Smooth muscle cell (in vitro differentiated cells): ENCODE results near the gene GPC2. TPM values are rescaled to one million over a fixed set of nuclear protein-coding genes. Genes with fewer than 3 reads are reported as not detected.

Source experiments
- DNase-seq: peaks from one replicate; lab custom pipeline; 2025; ENCODE audit not compliant: unreplicated experiment; lab: John Stamatoyannopoulos, UW
- H2AFZ ChIP-seq: fragments of 200-600 bp; sonication (generic); 2 replicates; pipeline ENCODE4 v1.6.0; 2016; ENCODE audit warnings: antibody characterized with exemption, low read depth, mild to moderate bottlenecking
- H3F3A ChIP-seq: fragments of 200-600 bp; sonication (generic); 2 replicates; pipeline ENCODE4 v1.6.0; 2017; ENCODE audit warnings: antibody characterized with exemption, low read depth
- H3K27ac ChIP-seq: fragments of 200-600 bp; sonication (generic); 2 replicates; pipeline ENCODE4 v1.5.1; 2016; ENCODE audit warnings: low read depth, mild to moderate bottlenecking
- H3K27me3 ChIP-seq: fragments of 200-600 bp; sonication (generic); 2 replicates; pipeline ENCODE4 v1.6.1; 2016; ENCODE audit warnings: low read depth, mild to moderate bottlenecking
- H3K36me3 ChIP-seq: fragments of 200-600 bp; sonication (generic); 2 replicates; pipeline ENCODE4 v1.5.1; 2016; ENCODE audit warnings: low read depth
- H3K4me1 ChIP-seq: fragments of 200-600 bp; sonication (generic); 2 replicates; pipeline ENCODE4 v1.5.1; 2016; ENCODE audit warnings: low read depth
- H3K4me2 ChIP-seq: fragments of 200-600 bp; sonication (generic); 2 replicates; pipeline ENCODE4 v1.6.0; 2016; ENCODE audit warnings: mild to moderate bottlenecking
- H3K4me3 ChIP-seq: fragments of 200-600 bp; sonication (generic); 2 replicates; pipeline ENCODE4 v1.5.1; 2016; ENCODE audit warnings: mild to moderate bottlenecking
- H3K79me2 ChIP-seq: fragments of 200-600 bp; sonication (generic); 2 replicates; pipeline ENCODE4 v1.6.0; 2016; ENCODE audit warnings: low read depth, mild to moderate bottlenecking
- H3K9ac ChIP-seq: fragments of 200-600 bp; sonication (generic); 2 replicates; pipeline ENCODE4 v1.6.0; 2016; ENCODE audit warnings: low read depth
- H3K9me3 ChIP-seq: fragments of 200-600 bp; sonication (generic); replicated peaks from 2 replicates; pipeline ENCODE4 v1.5.1; 2016; ENCODE audit warnings: low read depth
- H4K20me1 ChIP-seq: fragments of 200-600 bp; sonication (generic); 2 replicates; pipeline ENCODE4 v1.6.0; 2016; ENCODE audit warnings: low read depth
- CTCF ChIP-seq: fragments of 200-600 bp; sonication (generic); IDR thresholded peaks from 2 replicates; pipeline ENCODE4 v1.5.1; 2017; ENCODE audit warnings: borderline replicate concordance, mild to moderate bottlenecking, antibody characterized with exemption; ENCODE audit not compliant: insufficient read depth, poor library complexity, severe bottlenecking
- WGBS: methylation state at CpG from one replicate; pipeline ENCODE4 v1.1.7; 2016; ENCODE audit warnings: low lambda C conversion rate; 5-methylcytosine and 5-hydroxymethylcytosine counted together
- polyA plus RNA-seq: library from polyadenylated mRNA; unstranded; fragments of >200 nt; fragmentation: Nextera tagmentation; extraction: Ambion mirVana; gene quantifications from 2 replicates; pipeline ENCODE4 v1.2.1, GENCODE V29; 2016
- total RNA-seq: library from RNA; depleted of rRNA; stranded (reverse); fragments of >200 nt; gene quantifications from 2 replicates; pipeline ENCODE4 v1.2.3, GENCODE V29; 2014

Gene GPC2
- total and polyA plus RNA-seq, 2 experiments from 2014 or later: 3.2 to 7.1 TPM

- peaks cover 2% of the 10 kb centered on the region for H3K79me2 ChIP-seq
- H3K9ac ChIP-seq: peak overlapping the region; percentile 95
- peaks cover 5% of the 10 kb centered on the region for H3K4me1 ChIP-seq
- WGBS: 18% methylated on average over 29 of the region's 29 CpGs
- peak overlapping the region; percentile 97 for H3K4me2 ChIP-seq
- no peak for TF ChIP-seq CTCF
- H4K20me1 ChIP-seq: no peaks in the 10 kb centered on the region
- H3K9me3 ChIP-seq: no peaks in the 10 kb centered on the region
- no peaks in the 10 kb centered on the region for H3K36me3 ChIP-seq
- H3K27ac ChIP-seq: peak overlapping the region; percentile 95
- H2AFZ ChIP-seq: peak overlapping the region; percentile 99
- H3F3A ChIP-seq: peaks cover 6% of the 10 kb centered on the region
- no peak for DNase-seq
- H3K27me3 ChIP-seq: no peaks in the 10 kb centered on the region
- peak overlapping the region; percentile 98 for H3K4me3 ChIP-seq
Observed at GRCh38 chr7:100126239-100126930, 50.8 kb downstream of the GPC2 start.

DNA sequence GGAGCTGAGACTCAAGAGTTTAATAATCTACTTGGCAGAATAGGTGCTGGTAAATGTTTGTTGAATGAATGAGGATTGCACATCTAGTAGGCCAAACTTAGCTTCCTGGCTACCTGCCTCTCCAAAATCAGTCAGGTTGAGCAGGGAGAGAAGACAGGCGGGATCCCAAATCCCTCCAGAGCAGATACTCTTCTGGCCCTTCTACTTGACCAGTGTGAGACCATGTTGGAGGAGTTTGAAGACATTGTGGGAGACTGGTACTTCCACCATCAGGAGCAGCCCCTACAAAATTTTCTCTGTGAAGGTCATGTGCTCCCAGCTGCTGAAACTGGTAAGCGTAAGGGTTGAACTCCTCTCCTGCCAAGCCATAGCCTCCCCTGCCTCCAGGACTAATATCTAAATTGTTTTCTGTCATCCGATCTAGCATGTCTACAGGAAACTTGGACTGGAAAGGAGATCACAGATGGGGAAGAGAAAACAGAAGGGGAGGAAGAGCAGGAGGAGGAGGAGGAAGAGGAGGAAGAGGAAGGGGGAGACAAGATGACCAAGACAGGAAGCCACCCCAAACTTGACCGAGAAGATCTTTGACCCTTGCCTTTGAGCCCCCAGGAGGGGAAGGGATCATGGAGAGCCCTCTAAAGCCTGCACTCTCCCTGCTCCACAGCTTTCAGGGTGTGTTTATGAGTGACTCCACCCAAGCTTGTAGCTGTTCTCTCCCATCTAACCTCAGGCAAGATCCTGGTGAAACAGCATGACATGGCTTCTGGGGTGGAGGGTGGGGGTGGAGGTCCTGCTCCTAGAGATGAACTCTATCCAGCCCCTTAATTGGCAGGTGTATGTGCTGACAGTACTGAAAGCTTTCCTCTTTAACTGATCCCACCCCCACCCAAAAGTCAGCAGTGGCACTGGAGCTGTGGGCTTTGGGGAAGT is 52.6 kb downstream of the GPC2 start:
- Histone ChIP-seq H3K79me2 (peaks cover 10% of the 10 kb centered on the region), H3F3A (peaks cover 9% of the 10 kb centered on the region), H2AFZ (no peak overlapping the region), H3K9me3 (no peaks in the 10 kb centered on the region), H3K9ac (no peak overlapping the region), H4K20me1 (no peaks in the 10 kb centered on the region), H3K36me3 (no peaks in the 10 kb centered on the region), H3K4me3 (no peak overlapping the region), H3K4me1 (peaks cover 9% of the 10 kb centered on the region), H3K27me3 (no peaks in the 10 kb centered on the region), H3K4me2 (no peak overlapping the region), H3K27ac (no peak overlapping the region)
- no peak for DNase-seq
- TF ChIP-seq CTCF: no peak
- 96% methylated on average over 4 of the region's 4 CpGs for WGBS

GRCh38 chr7:100122568-100122967 is 54.6 kb downstream of the GPC2 start:
- Histone ChIP-seq H3K9ac (no peak overlapping the region), H3K4me3 (no peak overlapping the region), H2AFZ (no peak overlapping the region), H3K27ac (no peak overlapping the region), H3K4me2 (no peak overlapping the region), H3K9me3 (no peaks in the 10 kb centered on the region), H3F3A (peaks cover 9% of the 10 kb centered on the region), H3K27me3 (no peaks in the 10 kb centered on the region), H3K79me2 (peaks cover 18% of the 10 kb centered on the region), H4K20me1 (no peaks in the 10 kb centered on the region), H3K36me3 (no peaks in the 10 kb centered on the region), H3K4me1 (peaks cover 15% of the 10 kb centered on the region)
- DNase-seq: no peak
- TF ChIP-seq CTCF: no peak
- 100% methylated on average over 1 of the region's 1 CpG for WGBS
